Right atrium auricular region (tissue), 2 donors: ENCODE measurements around the gene GABRA1. TPM values are rescaled to one million over a fixed set of nuclear protein-coding genes. Genes with fewer than 3 reads are reported as not detected.

Source experiments
- DNase-seq: peaks from one replicate; pipeline ENCODE4 v3.0.0-alpha.2; 2019; ENCODE audit warnings: low spot score
- H3K27ac ChIP-seq, 2 donors: fragments of 200-600 bp; sonication (generic); 1 replicate in 1 of 2; 2 replicates in 1 of 2; pipeline ENCODE4 v1.5.1; 2016 to 2019
- H3K27me3 ChIP-seq, 2 donors: fragments of 200-600 bp; sonication (generic); one replicate each; pipeline versions ENCODE4 v1.5.1 to v1.6.0; 2017 to 2019
- H3K36me3 ChIP-seq: fragments of 200-600 bp; sonication (generic); one replicate; pipeline ENCODE4 v1.5.1; 2016
- H3K4me1 ChIP-seq, 2 donors: fragments of 200-600 bp; sonication (generic); one replicate each; pipeline versions ENCODE4 v1.5.1 to v1.6.0; 2017 to 2019
- H3K4me3 ChIP-seq, 2 donors: fragments of 200-600 bp; sonication (generic); 1 replicate in 1 of 2; 2 replicates in 1 of 2; pipeline ENCODE4 v1.5.1; 2017 to 2019; ENCODE audit warnings: mild to moderate bottlenecking in 1 of 2, moderate library complexity in 1 of 2
- H3K9me3 ChIP-seq, 2 donors: fragments of 200-600 bp; sonication (generic); one replicate each; pipeline ENCODE4 v1.5.1; 2019
- CTCF ChIP-seq, 2 donors: fragments of 200-600 bp; sonication (generic); IDR thresholded peaks; one replicate each; pipeline ENCODE4 v1.5.1; 2019; ENCODE audit warnings: antibody characterized with exemption in 2 of 2
- total RNA-seq, 2 donors: library from RNA; depleted of rRNA; stranded (reverse); fragments of >200 nt; gene quantifications; one replicate each; pipeline ENCODE4 v1.1.0, GENCODE V29; 2016

The GABRA1 gene
- total RNA-seq, 2 donors from 2014 or later: not detected

GRCh38 chr5:161895514-161895913, 47.6 kb downstream of the GABRA1 start:
- H3K4me1 ChIP-seq: no peaks in the 10 kb centered on the region
- TF ChIP-seq CTCF (IDR thresholded peaks at IDR 0.05): no peak
- H3K36me3 ChIP-seq: no peaks in the 10 kb centered on the region
- H3K4me3 ChIP-seq: no peak overlapping the region
- no peak for DNase-seq
- no peaks in the 10 kb centered on the region for H3K27me3 ChIP-seq
- H3K27ac ChIP-seq: no peak overlapping the region
- H3K9me3 ChIP-seq: no peaks in the 10 kb centered on the region

- Histone ChIP-seq H3K27ac (no peak overlapping the region), H3K27me3 (no peaks in the 10 kb centered on the region), H3K4me3 (no peak overlapping the region), H3K4me1 (no peaks in the 10 kb centered on the region), H3K36me3 (no peaks in the 10 kb centered on the region), H3K9me3 (no peaks in the 10 kb centered on the region)
- no peak for DNase-seq
- no peak for TF ChIP-seq CTCF (IDR thresholded peaks at IDR 0.05)
Observed at GRCh38 chr5:161897033-161897432, 49.1 kb downstream of the GABRA1 start.

GRCh38 chr5:161899590-161899989, 51.7 kb downstream of the GABRA1 start:
- no peaks in the 10 kb centered on the region for H3K36me3 ChIP-seq
- no peaks in the 10 kb centered on the region for H3K4me1 ChIP-seq
- DNase-seq: no peak
- H3K9me3 ChIP-seq: no peaks in the 10 kb centered on the region
- no peaks in the 10 kb centered on the region for H3K27me3 ChIP-seq
- H3K4me3 ChIP-seq: no peak overlapping the region
- H3K27ac ChIP-seq: no peak overlapping the region
- TF ChIP-seq CTCF (IDR thresholded peaks at IDR 0.05): no peak

GRCh38 chr5:161900981-161901380, 53.1 kb downstream of the GABRA1 start:
- Histone ChIP-seq H3K27ac (no peak overlapping the region), H3K36me3 (no peaks in the 10 kb centered on the region), H3K4me1 (no peaks in the 10 kb centered on the region), H3K4me3 (no peak overlapping the region), H3K27me3 (no peaks in the 10 kb centered on the region), H3K9me3 (no peaks in the 10 kb centered on the region)
- DNase-seq: no peak
- no peak for TF ChIP-seq CTCF (IDR thresholded peaks at IDR 0.05)

- H3K4me1 ChIP-seq: no peaks in the 10 kb centered on the region
- no peak overlapping the region for H3K4me3 ChIP-seq
- no peak for TF ChIP-seq CTCF (IDR thresholded peaks at IDR 0.05)
- no peak overlapping the region for H3K27ac ChIP-seq
- H3K9me3 ChIP-seq: no peaks in the 10 kb centered on the region
- DNase-seq: no peak
- H3K36me3 ChIP-seq: no peaks in the 10 kb centered on the region
- H3K27me3 ChIP-seq: no peaks in the 10 kb centered on the region
Observed at GRCh38 chr5:161921781-161922180, 73.9 kb downstream of the GABRA1 start.

- Histone ChIP-seq H3K9me3 (no peaks in the 10 kb centered on the region), H3K27me3 (no peaks in the 10 kb centered on the region), H3K27ac (no peak overlapping the region), H3K36me3 (no peaks in the 10 kb centered on the region), H3K4me1 (no peaks in the 10 kb centered on the region), H3K4me3 (no peak overlapping the region)
- TF ChIP-seq CTCF (IDR thresholded peaks at IDR 0.05): no peak
- no peak for DNase-seq
Observed at GRCh38 chr5:161924270-161924669, 76.3 kb downstream of the GABRA1 start.
